Measurements from ENCODE around the gene AMOTL2. TPM values are rescaled to one million over a fixed set of nuclear protein-coding genes. Genes with fewer than 3 reads are reported as not detected.

Gene AMOTL2
- total RNA-seq, 4 donors from 2014 or later = 93.2 to 226 (median 153) TPM

DNA sequence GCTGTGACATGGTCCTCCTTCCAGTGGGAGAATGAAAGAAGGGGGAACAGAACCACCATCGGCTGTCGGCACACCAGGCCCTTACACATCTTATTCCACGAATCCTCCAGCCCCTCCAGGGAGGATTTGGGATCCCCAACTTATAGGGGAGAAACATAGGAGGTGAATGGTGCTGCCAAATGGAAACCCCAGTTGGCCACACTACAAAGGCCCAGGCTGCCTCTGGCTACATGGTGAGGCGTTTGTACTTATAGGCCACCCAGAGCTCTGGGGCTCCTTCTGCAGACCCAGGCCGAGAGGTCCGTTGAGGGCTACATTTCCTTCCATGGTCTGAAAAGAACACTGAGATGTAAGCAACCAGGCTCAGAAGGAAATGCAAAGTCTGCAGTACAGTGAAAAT lies 12.0 kb downstream of the AMOTL2 start:
- 76 to 100% methylated on average over 3 of the region's 6 CpGs for WGBS, 2 donors (ENCODE audit: low coverage in 1 of 2)
- peaks cover 30 to 99% (median 83%) of the 10 kb centered on the region in 3 donors for H3K4me1 ChIP-seq

GRCh38 chr3:134361162-134361835 lies 12.9 kb downstream of the AMOTL2 start:
- WGBS, 2 donors (ENCODE audit: low coverage in 1 of 2) = 95% methylated on average over 6 of the region's 33 CpGs; no CpG with 5 or more reads in 1 of the 2 donors
- TF ChIP-seq EP300 (IDR thresholded peaks at IDR 0.05) (no peak), POLR2A (IDR thresholded peaks at IDR 0.05) (no peak), POLR2AphosphoS5 (IDR thresholded peaks at IDR 0.05) (no peak), CTCF (IDR thresholded peaks at IDR 0.05) (no peak)
- H3K9me3 ChIP-seq = no peaks in the 10 kb centered on the region
- H3K27ac ChIP-seq = peak overlapping the region in 3 of 4 donors; percentile 99 to 100 (median 99)
- H3K4me3 ChIP-seq = no peak overlapping the region
- H3K36me3 ChIP-seq = peaks cover 5 to 92% of the 10 kb centered on the region in 2 donors
- H3K27me3 ChIP-seq = no peaks in the 10 kb centered on the region
- ATAC-seq = no peak
- H3K4me1 ChIP-seq = peaks cover 30 to 99% (median 84%) of the 10 kb centered on the region in 3 donors

More for the DNA sequence above, 12.0 kb downstream of the AMOTL2 start:
- Histone ChIP-seq H3K4me3 (no peak overlapping the region), H3K36me3 (peaks cover 5 to 92% of the 10 kb centered on the region in 2 donors), H3K27ac (peak overlapping the region; percentile 61 to 100 (median 99)), H3K9me3 (no peaks in the 10 kb centered on the region), H3K27me3 (no peaks in the 10 kb centered on the region)
- ATAC-seq = no peak
- TF ChIP-seq EP300 (IDR thresholded peaks at IDR 0.05) (no peak), POLR2A (IDR thresholded peaks at IDR 0.05) (no peak), POLR2AphosphoS5 (IDR thresholded peaks at IDR 0.05) (no peak), CTCF (IDR thresholded peaks at IDR 0.05) (no peak)

DNA sequence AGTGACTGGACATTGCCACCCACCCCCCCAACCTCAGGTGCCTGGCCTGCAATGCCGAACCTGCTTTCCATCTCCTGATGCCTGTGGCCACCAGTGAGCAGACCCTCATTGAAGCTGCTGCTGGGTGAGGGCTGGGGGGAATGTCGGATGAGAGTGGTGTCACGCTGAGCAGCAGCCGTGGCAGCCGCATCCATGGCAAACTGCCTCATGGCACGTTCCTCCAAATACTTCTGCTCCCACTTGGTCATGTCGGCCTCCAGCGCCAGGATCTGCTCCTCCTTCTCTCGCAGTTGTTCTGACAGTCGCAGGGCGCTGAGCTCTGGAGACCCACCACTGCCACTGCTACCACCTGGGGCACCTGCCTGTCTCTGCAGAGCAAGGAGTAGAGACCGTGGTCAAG lies 14.2 kb downstream of the AMOTL2 start:
- Histone ChIP-seq H3K4me3 (no peak overlapping the region), H3K27ac (peak overlapping the region; percentile 9 to 100 (median 99)), H3K9me3 (no peaks in the 10 kb centered on the region), H3K27me3 (no peaks in the 10 kb centered on the region), H3K4me1 (peaks cover 30 to 97% (median 79%) of the 10 kb centered on the region in 3 donors), H3K36me3 (peaks cover 5 to 92% of the 10 kb centered on the region in 2 donors)
- no peak for TF ChIP-seq POLR2AphosphoS5 (IDR thresholded peaks at IDR 0.05)
- no peak for TF ChIP-seq EP300 (IDR thresholded peaks at IDR 0.05)
- no peak for TF ChIP-seq POLR2A (IDR thresholded peaks at IDR 0.05)
- no peak for TF ChIP-seq CTCF (IDR thresholded peaks at IDR 0.05)
- ATAC-seq = no peak
- 66 to 100% methylated on average over 3 to 7 of the region's 12 CpGs for WGBS, 2 donors (ENCODE audit: low coverage in 1 of 2)

DNA sequence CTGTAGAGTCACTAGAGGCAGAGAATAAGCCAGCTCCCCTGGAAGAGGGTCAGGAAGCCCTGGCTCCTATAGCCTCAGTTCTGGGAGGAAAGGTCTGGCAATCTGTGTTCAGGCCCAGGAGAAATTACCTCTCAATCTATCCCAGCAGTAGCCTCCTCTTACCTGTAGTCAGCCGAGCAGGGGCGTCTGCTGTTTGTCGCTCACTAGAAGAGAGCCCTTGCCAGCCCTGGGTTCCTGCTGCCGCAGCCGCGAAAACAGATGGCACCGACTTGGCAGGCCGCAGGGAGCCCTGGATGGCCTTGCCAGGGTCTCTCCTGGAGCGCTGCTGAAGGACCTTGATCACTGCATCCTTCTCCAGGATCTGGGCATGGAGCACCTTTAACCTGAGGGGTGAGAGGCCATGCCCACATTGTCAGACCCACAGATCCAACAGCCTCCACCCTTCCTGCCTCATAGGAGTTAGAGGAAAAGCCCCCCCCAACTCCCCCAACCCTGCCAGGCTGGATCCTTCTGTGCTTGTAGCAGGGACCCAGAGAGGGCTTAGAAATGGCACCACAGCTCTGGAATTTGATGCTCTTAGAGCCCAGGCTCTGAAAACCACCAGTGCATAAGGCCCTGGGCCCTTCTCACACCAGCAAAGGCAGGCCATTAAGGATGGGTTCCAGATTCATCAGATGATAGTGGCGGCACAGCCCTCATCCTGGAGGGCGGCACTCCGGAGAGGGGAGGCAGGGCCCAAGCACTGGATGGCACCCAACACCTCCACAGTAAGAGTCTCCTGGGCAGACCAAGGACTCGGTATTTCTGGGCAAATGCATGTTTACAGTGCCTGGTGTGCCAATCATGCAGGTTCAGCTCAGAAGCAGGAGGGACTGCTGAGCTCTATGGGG lies 14.9 kb downstream of the AMOTL2 start:
- Histone ChIP-seq H3K4me1 (peaks cover 26 to 95% (median 73%) of the 10 kb centered on the region in 3 donors), H3K27me3 (no peaks in the 10 kb centered on the region), H3K4me3 (no peak overlapping the region), H3K9me3 (no peaks in the 10 kb centered on the region), H3K36me3 (peaks cover 5 to 94% of the 10 kb centered on the region in 2 donors), H3K27ac (peak overlapping the region; percentile 70 to 100 (median 99))
- WGBS, 2 donors (ENCODE audit: low coverage in 1 of 2) = 0 to 93% methylated on average over 1 to 5 of the region's 13 CpGs
- no peak for ATAC-seq
- TF ChIP-seq CTCF (IDR thresholded peaks at IDR 0.05) (no peak), POLR2A (IDR thresholded peaks at IDR 0.05) (no peak), POLR2AphosphoS5 (IDR thresholded peaks at IDR 0.05) (no peak), EP300 (IDR thresholded peaks at IDR 0.05) (no peak)

All from gastroesophageal sphincter (tissue), 4 donors.